WTC11 (cell line): ENCODE results near the gene NAV2.

ENCODE experiments used
- ATF1 ChIP-seq: sonication (generic); formaldehyde crosslinking; IDR thresholded peaks from 2 replicates; pipeline ENCODE4 v1.8.1; 2023; ENCODE audit warnings: mild to moderate bottlenecking, moderate library complexity, missing genetic modification reagents
- FOXJ3 ChIP-seq: sonication (generic); formaldehyde crosslinking; IDR thresholded peaks from 2 replicates; pipeline ENCODE4 v1.9.0; 2021; ENCODE audit warnings: missing genetic modification reagents, mild to moderate bottlenecking, borderline replicate concordance
- GABPB1 ChIP-seq: sonication (generic); formaldehyde crosslinking; IDR thresholded peaks from 2 replicates; pipeline ENCODE4 v1.8.1; 2023; ENCODE audit warnings: mild to moderate bottlenecking, missing genetic modification reagents
- TF ChIP-seq, protein P1 (sequence below): fragments of 200-600 bp; IDR thresholded peaks from 2 replicates; pipeline ENCODE4 v1.8.0; 2022; ENCODE audit warnings: antibody characterized with exemption
- TF ChIP-seq, protein P2 (sequence below): sonication (generic); formaldehyde crosslinking; conservative IDR thresholded peaks from 2 replicates; pipeline ENCODE4 v1.8.1; 2022; ENCODE audit warnings: mild to moderate bottlenecking, missing genetic modification reagents
- TF ChIP-seq, protein P3 (sequence below): sonication (generic); formaldehyde crosslinking; IDR thresholded peaks from 2 replicates; pipeline ENCODE4 v1.8.0; 2022; ENCODE audit warnings: mild to moderate bottlenecking, missing genetic modification reagents
- TF ChIP-seq, protein P4 (sequence below): sonication (generic); formaldehyde crosslinking; IDR thresholded peaks from 2 replicates; pipeline ENCODE4 v1.8.0; 2022; ENCODE audit warnings: missing genetic modification reagents
- TF ChIP-seq, protein P5 (sequence below): sonication (generic); formaldehyde crosslinking; IDR thresholded peaks from 2 replicates; pipeline ENCODE4 v1.8.1; 2022; ENCODE audit warnings: low read depth, missing genetic modification reagents, borderline replicate concordance

DNA sequence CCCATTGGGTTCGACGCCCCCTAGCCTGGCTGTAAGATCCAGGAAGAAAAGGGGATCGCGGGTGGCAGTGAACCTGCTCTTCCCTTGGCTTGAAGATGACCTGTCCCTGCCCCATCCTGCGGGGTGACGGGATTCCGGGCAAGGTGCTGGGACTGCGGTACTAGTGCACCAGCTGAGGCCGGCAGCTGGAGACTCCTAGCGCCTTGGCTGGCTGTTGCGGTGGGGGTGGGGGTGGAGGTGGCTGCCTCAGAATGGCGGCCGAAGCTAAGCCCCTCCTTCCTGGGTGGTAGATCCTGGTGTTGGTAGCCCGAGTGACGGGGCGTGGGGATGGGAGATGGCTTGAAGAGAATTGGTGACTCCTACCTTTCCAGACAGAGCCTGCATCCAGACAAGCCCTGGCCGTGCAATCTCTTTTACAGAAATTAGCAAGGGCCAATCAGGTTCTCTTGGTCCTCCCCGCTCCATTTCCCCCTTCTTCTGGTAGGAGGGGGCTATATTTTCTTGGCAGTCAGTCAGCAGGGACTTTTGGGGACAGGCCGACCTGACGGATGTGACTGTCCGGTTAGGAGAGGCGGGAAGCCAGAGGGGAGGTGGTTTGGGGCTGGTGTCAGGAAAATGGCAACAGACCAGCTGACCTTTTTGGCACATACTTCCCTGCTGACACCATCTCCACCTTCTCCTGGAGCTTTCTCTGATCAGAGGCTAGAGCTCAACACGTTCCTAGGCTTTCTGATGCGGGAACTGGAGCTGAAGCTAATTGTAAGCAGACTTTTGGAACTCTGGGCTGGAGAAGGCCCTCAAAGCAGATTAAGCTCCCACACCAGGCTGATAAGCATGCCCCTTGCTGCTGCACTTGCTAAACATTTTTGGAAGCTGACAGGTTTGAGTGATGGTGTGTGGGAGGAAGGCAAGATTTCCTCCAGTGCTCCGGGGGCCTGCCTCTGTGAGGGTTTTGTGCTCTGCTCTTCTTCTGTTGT lies 2.0 kb downstream of the NAV2 start:
- TF ChIP-seq, protein P1, sequence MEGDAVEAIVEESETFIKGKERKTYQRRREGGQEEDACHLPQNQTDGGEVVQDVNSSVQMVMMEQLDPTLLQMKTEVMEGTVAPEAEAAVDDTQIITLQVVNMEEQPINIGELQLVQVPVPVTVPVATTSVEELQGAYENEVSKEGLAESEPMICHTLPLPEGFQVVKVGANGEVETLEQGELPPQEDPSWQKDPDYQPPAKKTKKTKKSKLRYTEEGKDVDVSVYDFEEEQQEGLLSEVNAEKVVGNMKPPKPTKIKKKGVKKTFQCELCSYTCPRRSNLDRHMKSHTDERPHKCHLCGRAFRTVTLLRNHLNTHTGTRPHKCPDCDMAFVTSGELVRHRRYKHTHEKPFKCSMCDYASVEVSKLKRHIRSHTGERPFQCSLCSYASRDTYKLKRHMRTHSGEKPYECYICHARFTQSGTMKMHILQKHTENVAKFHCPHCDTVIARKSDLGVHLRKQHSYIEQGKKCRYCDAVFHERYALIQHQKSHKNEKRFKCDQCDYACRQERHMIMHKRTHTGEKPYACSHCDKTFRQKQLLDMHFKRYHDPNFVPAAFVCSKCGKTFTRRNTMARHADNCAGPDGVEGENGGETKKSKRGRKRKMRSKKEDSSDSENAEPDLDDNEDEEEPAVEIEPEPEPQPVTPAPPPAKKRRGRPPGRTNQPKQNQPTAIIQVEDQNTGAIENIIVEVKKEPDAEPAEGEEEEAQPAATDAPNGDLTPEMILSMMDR, result no peak
- TF ChIP-seq GABPB1 (CRISPR knock-in tag) (no peak), ATF1 (no peak), FOXJ3 (CRISPR knock-in tag) (no peak)
- TF ChIP-seq, protein P2, sequence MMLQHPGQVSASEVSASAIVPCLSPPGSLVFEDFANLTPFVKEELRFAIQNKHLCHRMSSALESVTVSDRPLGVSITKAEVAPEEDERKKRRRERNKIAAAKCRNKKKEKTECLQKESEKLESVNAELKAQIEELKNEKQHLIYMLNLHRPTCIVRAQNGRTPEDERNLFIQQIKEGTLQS, result no peak
- TF ChIP-seq, protein P3, sequence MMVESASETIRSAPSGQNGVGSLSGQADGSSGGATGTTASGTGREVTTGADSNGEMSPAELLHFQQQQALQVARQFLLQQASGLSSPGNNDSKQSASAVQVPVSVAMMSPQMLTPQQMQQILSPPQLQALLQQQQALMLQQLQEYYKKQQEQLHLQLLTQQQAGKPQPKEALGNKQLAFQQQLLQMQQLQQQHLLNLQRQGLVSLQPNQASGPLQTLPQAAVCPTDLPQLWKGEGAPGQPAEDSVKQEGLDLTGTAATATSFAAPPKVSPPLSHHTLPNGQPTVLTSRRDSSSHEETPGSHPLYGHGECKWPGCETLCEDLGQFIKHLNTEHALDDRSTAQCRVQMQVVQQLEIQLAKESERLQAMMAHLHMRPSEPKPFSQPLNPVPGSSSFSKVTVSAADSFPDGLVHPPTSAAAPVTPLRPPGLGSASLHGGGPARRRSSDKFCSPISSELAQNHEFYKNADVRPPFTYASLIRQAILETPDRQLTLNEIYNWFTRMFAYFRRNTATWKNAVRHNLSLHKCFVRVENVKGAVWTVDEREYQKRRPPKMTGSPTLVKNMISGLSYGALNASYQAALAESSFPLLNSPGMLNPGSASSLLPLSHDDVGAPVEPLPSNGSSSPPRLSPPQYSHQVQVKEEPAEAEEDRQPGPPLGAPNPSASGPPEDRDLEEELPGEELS (CRISPR knock-in tag), result no peak
- TF ChIP-seq, protein P4, sequence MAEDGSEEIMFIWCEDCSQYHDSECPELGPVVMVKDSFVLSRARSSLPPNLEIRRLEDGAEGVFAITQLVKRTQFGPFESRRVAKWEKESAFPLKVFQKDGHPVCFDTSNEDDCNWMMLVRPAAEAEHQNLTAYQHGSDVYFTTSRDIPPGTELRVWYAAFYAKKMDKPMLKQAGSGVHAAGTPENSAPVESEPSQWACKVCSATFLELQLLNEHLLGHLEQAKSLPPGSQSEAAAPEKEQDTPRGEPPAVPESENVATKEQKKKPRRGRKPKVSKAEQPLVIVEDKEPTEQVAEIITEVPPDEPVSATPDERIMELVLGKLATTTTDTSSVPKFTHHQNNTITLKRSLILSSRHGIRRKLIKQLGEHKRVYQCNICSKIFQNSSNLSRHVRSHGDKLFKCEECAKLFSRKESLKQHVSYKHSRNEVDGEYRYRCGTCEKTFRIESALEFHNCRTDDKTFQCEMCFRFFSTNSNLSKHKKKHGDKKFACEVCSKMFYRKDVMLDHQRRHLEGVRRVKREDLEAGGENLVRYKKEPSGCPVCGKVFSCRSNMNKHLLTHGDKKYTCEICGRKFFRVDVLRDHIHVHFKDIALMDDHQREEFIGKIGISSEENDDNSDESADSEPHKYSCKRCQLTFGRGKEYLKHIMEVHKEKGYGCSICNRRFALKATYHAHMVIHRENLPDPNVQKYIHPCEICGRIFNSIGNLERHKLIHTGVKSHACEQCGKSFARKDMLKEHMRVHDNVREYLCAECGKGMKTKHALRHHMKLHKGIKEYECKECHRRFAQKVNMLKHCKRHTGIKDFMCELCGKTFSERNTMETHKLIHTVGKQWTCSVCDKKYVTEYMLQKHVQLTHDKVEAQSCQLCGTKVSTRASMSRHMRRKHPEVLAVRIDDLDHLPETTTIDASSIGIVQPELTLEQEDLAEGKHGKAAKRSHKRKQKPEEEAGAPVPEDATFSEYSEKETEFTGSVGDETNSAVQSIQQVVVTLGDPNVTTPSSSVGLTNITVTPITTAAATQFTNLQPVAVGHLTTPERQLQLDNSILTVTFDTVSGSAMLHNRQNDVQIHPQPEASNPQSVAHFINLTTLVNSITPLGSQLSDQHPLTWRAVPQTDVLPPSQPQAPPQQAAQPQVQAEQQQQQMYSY (CRISPR knock-in tag), result no peak
- TF ChIP-seq, protein P5, sequence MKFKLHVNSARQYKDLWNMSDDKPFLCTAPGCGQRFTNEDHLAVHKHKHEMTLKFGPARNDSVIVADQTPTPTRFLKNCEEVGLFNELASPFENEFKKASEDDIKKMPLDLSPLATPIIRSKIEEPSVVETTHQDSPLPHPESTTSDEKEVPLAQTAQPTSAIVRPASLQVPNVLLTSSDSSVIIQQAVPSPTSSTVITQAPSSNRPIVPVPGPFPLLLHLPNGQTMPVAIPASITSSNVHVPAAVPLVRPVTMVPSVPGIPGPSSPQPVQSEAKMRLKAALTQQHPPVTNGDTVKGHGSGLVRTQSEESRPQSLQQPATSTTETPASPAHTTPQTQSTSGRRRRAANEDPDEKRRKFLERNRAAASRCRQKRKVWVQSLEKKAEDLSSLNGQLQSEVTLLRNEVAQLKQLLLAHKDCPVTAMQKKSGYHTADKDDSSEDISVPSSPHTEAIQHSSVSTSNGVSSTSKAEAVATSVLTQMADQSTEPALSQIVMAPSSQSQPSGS (CRISPR knock-in tag), result no peak
